Measurements from ENCODE around the gene SH3BP4.

The SH3BP4 gene

DNA sequence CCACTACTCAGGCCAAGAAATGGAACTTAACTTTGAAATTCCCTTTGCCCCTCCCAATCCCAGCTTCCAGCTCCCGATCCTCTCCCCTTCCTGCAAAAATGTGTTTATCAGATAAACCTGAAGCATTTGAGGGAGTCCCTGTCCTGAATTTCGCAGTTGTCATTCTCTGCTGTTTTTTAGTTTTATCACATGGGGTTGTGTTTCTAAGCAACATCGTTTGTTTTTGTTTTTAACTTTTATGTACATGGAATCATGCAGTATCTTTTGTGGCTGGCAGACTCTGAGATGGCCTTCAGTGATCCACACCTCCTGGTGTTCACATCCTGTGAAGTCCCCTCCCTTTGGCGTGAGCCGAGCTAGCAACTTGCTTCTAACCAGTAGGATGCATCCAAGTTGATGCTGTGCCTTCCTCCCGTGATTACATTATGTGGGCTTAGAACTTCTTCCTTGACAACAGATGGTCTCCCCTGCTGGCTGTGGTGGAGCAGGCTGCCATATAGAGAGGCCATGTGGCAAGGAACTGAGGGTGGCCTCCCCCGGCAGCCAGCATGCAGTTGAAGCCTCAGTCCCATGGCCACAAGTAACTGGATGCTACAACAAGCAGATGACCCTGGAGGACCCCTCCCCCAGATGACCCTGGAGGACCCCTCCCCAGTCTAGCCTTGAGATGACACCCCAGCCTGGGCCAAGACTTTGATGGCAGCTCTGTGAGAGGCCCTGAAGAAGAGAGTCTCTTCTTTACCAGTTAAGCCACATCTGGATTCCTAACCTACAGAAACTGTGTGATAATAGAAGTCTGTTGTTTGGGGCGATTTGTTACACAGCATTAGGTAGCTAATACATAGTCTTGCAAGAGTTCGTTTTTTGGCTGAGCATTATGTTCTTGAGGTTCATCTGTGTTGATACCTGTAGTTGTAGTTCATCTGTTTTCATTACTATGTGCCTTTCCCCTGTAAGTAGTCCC is 27.7 kb downstream of the SH3BP4 start:
- H3K9ac ChIP-seq (ENCODE audit: low read depth, low read length): no peak overlapping the region
- no peak for ATAC-seq (ENCODE audit: insufficient read depth, low read depth)

DNA sequence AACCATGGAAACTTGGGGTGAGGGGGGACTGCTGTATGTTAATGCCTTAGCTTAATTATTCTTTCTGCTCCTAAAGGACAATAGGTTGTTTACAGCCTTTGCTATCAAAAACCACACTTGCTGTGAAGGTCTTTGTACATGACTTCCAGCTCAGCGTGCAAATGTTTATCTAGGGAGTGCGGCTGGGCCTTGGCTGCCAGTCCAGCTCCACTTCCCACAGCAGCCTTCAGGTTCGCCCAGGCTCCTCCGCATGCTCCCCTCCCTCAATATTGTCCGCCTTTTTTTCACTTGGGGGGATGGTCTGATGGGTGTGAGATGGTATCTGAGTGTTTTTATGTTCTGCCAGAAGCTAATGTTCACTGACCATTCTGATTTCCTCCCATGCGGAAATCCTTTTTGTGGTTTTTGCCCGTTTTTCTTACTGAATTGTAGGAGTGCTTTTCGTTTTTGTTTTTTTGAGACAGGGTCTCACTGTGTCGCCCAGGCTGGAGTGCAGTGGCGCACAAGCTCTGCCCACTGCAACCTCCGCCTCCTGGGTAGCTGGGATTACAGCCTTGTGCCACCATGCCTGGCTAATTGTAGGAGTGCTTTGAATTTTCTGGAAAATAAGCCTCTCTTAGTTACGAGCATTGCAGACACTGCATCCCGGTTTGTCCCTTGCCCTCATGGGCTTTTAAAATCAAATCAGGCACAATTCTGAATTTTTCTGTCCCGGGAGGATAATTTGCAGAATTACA is 28.8 kb downstream of the SH3BP4 start:
- TF ChIP-seq, protein P1, sequence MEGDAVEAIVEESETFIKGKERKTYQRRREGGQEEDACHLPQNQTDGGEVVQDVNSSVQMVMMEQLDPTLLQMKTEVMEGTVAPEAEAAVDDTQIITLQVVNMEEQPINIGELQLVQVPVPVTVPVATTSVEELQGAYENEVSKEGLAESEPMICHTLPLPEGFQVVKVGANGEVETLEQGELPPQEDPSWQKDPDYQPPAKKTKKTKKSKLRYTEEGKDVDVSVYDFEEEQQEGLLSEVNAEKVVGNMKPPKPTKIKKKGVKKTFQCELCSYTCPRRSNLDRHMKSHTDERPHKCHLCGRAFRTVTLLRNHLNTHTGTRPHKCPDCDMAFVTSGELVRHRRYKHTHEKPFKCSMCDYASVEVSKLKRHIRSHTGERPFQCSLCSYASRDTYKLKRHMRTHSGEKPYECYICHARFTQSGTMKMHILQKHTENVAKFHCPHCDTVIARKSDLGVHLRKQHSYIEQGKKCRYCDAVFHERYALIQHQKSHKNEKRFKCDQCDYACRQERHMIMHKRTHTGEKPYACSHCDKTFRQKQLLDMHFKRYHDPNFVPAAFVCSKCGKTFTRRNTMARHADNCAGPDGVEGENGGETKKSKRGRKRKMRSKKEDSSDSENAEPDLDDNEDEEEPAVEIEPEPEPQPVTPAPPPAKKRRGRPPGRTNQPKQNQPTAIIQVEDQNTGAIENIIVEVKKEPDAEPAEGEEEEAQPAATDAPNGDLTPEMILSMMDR (IDR thresholded peaks at IDR 0.05; ENCODE audit: borderline replicate concordance, extremely low read depth, low read length, poor library complexity, severe bottlenecking): no peak
- no peak for TF ChIP-seq EZH2 (IDR thresholded peaks at IDR 0.05; ENCODE audit: borderline replicate concordance, low read depth, low read length, severe bottlenecking)
- DNase-seq (no peak), ATAC-seq (ENCODE audit: insufficient read depth, low read depth) (no peak)
- H3K36me3 ChIP-seq (ENCODE audit: insufficient read depth, low read length): no peaks in the 10 kb centered on the region
- H3K79me2 ChIP-seq (ENCODE audit: insufficient read depth, low read length): no peaks in the 10 kb centered on the region
- no peak overlapping the region for H3K27ac ChIP-seq (ENCODE audit: low read length)
- no peaks in the 10 kb centered on the region for H3K9me3 ChIP-seq (ENCODE audit: insufficient read depth, low read length, severe bottlenecking)
- no peaks in the 10 kb centered on the region for H4K20me1 ChIP-seq (ENCODE audit: insufficient read depth, low read length)
- no peak overlapping the region for H3K9ac ChIP-seq (ENCODE audit: low read depth, low read length)
- no peak overlapping the region for H3K4me2 ChIP-seq (ENCODE audit: insufficient read depth, low read length)
- no peak overlapping the region for H3K4me3 ChIP-seq (ENCODE audit: low read depth in 1 of 2, low read length in 2 of 2)
- peaks cover 9% of the 10 kb centered on the region for H3K27me3 ChIP-seq (ENCODE audit: insufficient read depth, low read length, poor library complexity)
- H2AFZ ChIP-seq (ENCODE audit: low read depth, low read length): no peak overlapping the region
- no peaks in the 10 kb centered on the region for H3K4me1 ChIP-seq (ENCODE audit: insufficient read depth, low read length)

More for the DNA sequence above, 27.7 kb downstream of the SH3BP4 start:
- Histone ChIP-seq H3K27me3 (ENCODE audit: insufficient read depth, low read length, poor library complexity) (peaks cover 9% of the 10 kb centered on the region), H2AFZ (ENCODE audit: low read depth, low read length) (no peak overlapping the region), H3K9me3 (ENCODE audit: insufficient read depth, low read length, severe bottlenecking) (no peaks in the 10 kb centered on the region), H3K79me2 (ENCODE audit: insufficient read depth, low read length) (no peaks in the 10 kb centered on the region), H4K20me1 (ENCODE audit: insufficient read depth, low read length) (no peaks in the 10 kb centered on the region), H3K36me3 (ENCODE audit: insufficient read depth, low read length) (no peaks in the 10 kb centered on the region), H3K4me3 (ENCODE audit: low read depth in 1 of 2, low read length in 2 of 2) (no peak overlapping the region), H3K4me2 (ENCODE audit: insufficient read depth, low read length) (no peak overlapping the region), H3K27ac (ENCODE audit: low read length) (no peak overlapping the region), H3K4me1 (ENCODE audit: insufficient read depth, low read length) (no peaks in the 10 kb centered on the region)
- no peak for TF ChIP-seq EZH2 (IDR thresholded peaks at IDR 0.05; ENCODE audit: borderline replicate concordance, low read depth, low read length, severe bottlenecking)
- TF ChIP-seq, protein P1 (IDR thresholded peaks at IDR 0.05; ENCODE audit: borderline replicate concordance, extremely low read depth, low read length, poor library complexity, severe bottlenecking): no peak
- DNase-seq: no peak

DNA sequence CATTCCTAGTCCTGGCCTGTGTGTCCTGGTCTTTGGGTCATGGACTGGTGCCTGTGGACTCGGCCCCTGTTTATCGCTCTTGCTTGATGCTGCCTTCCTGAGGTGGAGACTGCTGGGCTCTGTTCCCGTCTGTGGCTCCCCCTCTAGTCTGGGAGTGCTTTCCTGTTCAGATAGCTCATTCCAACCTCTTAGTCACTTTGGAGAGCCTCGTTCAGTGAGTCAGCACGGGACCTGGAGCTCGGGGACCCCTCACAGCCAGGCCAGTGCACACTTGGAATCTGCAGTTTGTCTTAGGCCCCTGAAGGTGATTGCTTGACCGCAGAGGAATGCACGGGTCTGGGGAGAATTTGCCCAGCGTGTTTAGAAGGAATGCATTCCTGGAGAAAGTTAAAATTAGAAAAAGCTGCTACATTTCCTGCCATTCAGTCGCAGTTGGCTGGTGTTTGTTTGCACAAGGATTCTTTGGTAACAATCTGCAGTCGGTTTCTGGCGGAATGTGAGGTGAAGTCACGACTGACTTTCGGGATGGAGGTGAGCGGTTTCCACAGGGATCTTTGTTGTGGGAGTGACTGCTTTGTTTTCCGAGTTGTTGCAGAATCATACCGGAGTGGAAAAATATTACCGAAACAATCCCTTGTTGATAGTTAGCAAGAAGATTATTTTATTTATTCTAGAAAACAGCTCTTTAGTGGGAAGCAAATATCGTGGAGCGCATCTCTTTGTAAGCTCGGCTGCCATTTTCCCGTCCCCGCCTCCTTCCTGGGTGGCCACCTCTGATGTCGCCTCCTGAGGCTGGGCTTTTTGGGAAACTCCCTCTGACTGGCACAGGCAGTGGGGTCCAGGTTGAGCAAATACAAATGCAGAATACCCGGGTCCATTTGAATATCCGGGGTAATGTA is 29.6 kb downstream of the SH3BP4 start:
- H2AFZ ChIP-seq (ENCODE audit: low read depth, low read length): no peak overlapping the region
- H4K20me1 ChIP-seq (ENCODE audit: insufficient read depth, low read length): no peaks in the 10 kb centered on the region
- no peak for DNase-seq
- H3K4me1 ChIP-seq (ENCODE audit: insufficient read depth, low read length): no peaks in the 10 kb centered on the region
- H3K36me3 ChIP-seq (ENCODE audit: insufficient read depth, low read length): no peaks in the 10 kb centered on the region
- TF ChIP-seq, protein P1 (IDR thresholded peaks at IDR 0.05; ENCODE audit: borderline replicate concordance, extremely low read depth, low read length, poor library complexity, severe bottlenecking): no peak
- TF ChIP-seq EZH2 (IDR thresholded peaks at IDR 0.05; ENCODE audit: borderline replicate concordance, low read depth, low read length, severe bottlenecking): no peak
- no peaks in the 10 kb centered on the region for H3K9me3 ChIP-seq (ENCODE audit: insufficient read depth, low read length, severe bottlenecking)
- no peaks in the 10 kb centered on the region for H3K79me2 ChIP-seq (ENCODE audit: insufficient read depth, low read length)
- peaks cover 9% of the 10 kb centered on the region for H3K27me3 ChIP-seq (ENCODE audit: insufficient read depth, low read length, poor library complexity)
- no peak overlapping the region for H3K4me2 ChIP-seq (ENCODE audit: insufficient read depth, low read length)
- H3K27ac ChIP-seq (ENCODE audit: low read length): no peak overlapping the region
- ATAC-seq (ENCODE audit: insufficient read depth, low read depth): no peak
- H3K9ac ChIP-seq (ENCODE audit: low read depth, low read length): no peak overlapping the region
- no peak overlapping the region for H3K4me3 ChIP-seq (ENCODE audit: low read depth in 1 of 2, low read length in 2 of 2)

Data from DND-41 (cell line).